Inferior parietal cortex (tissue), 1 donor: ENCODE results near the gene DTL.

ENCODE experiments used
- DNase-seq: peaks from one replicate; pipeline ENCODE4 v3.0.0-alpha.2; 2016; ENCODE audit errors: extremely low spot score

Gene DTL

GRCh38 chr1:212132025-212132424 is 96.5 kb downstream of the DTL start:
- no peak for DNase-seq

DNA sequence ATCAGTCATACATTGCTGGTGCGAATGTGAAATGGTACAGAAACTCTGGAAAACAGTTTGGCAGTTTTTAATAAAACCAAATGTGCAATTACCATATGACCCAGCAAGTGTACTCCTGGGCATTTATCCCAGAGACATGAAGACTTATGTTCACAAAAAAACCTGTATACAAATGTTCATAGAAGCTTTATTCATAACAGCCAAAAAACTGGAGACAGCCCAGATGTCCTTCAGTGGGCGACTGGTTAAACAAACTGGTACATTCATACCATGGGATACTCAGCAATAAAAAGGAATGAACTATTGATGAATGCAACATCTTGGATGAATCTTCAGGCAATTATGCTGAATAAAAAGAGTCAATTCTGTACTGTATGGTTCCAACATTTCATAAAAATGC is 97.8 kb downstream of the DTL start:
- no peak for DNase-seq

DNA sequence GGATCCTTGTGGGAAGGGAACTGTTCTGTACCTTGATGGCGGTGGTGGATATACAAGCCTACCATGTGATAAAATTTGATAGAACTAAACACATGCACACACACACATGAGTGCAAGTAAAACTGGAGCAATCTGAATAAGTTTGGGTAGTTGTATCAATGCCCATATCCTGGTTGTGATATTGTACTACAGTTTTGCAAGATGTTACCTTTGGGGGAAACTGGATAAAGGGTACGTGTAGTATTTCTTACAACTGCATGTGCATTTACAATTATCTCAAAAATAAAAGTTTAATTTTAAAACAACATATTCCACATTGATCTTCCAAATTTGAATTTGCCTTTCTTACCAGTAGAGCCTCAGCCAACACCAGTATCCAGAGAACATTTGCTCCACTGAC is 99.6 kb downstream of the DTL start:
- DNase-seq = no peak

DNA sequence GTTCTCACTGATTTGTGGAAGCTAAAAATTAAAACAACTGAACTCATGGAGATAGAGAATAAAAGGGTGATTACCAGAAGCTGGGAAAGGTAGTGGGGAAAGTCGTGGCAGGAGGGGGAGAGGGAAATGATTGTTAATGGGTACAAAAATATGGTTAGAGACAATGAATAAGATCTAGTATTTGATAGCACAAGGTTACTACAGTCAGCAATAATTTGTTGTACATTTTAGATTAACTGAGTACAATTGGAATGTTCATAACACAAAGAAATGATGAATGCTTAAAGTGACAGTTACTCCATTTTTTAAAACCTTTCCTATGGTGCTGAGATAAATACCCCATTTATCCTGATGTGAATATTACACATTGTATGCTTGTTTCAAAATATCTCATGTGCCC is 102.3 kb downstream of the DTL start:
- DNase-seq = no peak

- DNase-seq = no peak
Measured at GRCh38 chr1:212138457-212138856, 102.9 kb downstream of the DTL start.

- no peak for DNase-seq
Measured at GRCh38 chr1:212139526-212140135, 104.1 kb downstream of the DTL start.

DNA sequence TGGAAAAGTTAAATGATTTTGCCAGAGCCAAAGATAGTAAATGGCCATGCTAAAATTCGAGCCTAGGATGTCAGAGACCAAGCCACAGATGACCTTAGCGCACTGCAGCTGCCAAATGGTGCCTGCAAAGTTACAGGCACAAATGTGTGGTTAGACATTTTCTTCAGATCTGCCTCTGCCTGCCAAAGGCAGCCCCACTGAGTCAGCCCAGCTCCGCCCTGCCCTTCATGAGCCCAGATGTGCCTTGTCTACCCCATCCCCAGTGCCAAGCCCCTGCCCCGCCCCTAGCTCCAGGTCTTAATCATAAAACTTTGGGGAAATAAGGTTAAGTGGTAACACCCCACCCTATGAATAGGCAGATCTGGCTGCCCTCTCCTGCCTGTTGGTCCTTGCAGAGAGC is 105.9 kb downstream of the DTL start:
- DNase-seq = no peak

DNA sequence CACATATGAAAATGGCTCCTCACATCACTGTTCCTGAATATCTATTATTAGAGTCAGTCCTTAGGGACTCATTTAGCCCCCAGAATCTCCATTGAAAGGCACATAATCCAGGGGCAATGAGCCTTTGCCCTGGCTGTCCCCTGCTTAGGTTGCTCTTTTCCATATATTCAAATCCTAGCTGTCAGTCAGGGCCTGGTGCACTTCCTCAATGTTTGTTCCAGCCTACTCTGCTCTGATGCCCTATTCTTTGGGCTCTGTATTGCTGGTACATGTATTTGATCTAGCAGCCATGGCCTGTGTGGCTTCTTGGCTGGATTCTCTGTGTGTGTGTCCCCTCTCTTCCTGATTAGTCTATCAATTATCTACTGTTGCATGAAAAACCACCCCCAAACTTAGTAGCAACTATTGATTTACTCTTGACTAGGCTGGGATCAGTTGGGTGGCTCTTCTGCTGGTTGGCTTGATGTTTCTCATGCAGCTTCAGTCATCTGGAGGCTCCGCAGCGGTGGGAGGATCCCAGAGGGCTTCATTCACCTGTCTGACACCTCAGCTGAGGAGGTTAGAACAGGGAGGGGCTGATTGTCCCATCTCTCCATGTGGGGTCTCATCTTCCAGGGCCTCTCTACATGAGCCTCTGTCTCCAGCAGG is 107.5 kb downstream of the DTL start:
- DNase-seq = no peak

GRCh38 chr1:212147581-212148033 is 112.1 kb downstream of the DTL start:
- no peak for DNase-seq

- DNase-seq = no peak
Measured at GRCh38 chr1:212149566-212149965, 114.0 kb downstream of the DTL start.

- peak; percentile 56 for DNase-seq
Measured at GRCh38 chr1:212152308-212152693, 116.8 kb downstream of the DTL start.

DNA sequence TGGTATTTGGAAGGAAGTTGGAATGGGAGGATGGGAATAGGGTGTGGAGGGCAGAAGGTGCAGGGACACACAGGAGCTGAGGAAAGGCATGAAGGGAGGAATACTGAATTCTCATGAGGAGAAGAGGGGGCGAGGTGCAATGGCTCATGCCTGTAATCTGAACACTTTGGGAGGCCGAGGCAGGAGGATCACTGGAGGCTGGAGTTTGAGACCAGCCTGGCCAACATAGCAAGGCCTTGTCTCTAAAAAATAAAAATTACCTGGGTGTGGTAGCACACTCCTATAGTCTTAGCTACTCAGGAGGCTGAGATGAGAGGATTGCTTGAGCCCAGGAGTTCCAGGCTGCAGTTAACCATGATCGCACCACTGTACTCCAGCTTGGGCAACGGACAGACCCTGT is 117.3 kb downstream of the DTL start:
- no peak for DNase-seq

GRCh38 chr1:212153635-212154034 is 118.1 kb downstream of the DTL start:
- DNase-seq = no peak
